K562 (cell line): ENCODE data around the gene ATXN7L1.

Source experiments
- CTCF ChIP-seq, 3 experiments: IDR thresholded peaks in 2 of 3; conservative IDR thresholded peaks in 1 of 3; 2 replicates each; pipeline ENCODE4 v1.5.1; 2011 to 2012; ENCODE audit warnings: low read length in 3 of 3, mild to moderate bottlenecking in 3 of 3, control low read depth in 2 of 3, improper control_type of control experiment in 1 of 3, inconsistent platforms in 1 of 3, low read depth in 1 of 3, mixed read lengths in 1 of 3, moderate library complexity in 1 of 3; ENCODE audit not compliant: insufficient read depth in 2 of 3
- EP300 ChIP-seq: IDR thresholded peaks from 2 replicates; pipeline ENCODE4 v1.6.1; 2012; ENCODE audit warnings: low read length, improper control_type of control experiment
- EZH2 ChIP-seq: IDR thresholded peaks from 2 replicates; pipeline ENCODE4 v1.6.1; 2012; ENCODE audit warnings: low read depth, mild to moderate bottlenecking, inconsistent platforms, low read length, borderline replicate concordance
- FOXM1 ChIP-seq, 2 experiments: fragments of 450-650 bp in 1 of 2; sonication (generic) in 1 of 2; formaldehyde crosslinking in 1 of 2; IDR thresholded peaks; 2 replicates each; pipeline versions ENCODE4 v1.6.1 to v1.9.0; 2017 to 2022; ENCODE audit warnings: low read depth in 2 of 2, mild to moderate bottlenecking in 2 of 2, missing genetic modification reagents in 1 of 2, moderate library complexity in 1 of 2
- HIVEP1 ChIP-seq: fragments of 250-450 bp; sonication (Bioruptor Pico); IDR thresholded peaks from 2 replicates; pipeline ENCODE4 v1.4.0; 2020; ENCODE audit warnings: mild to moderate bottlenecking
- MYNN ChIP-seq, 2 experiments: sonication (generic); formaldehyde crosslinking in 1 of 2; IDR thresholded peaks; 2 replicates each; pipeline versions ENCODE4 v1.5.0 to v1.6.1; 2016 to 2020; ENCODE audit warnings: antibody characterized with exemption in 1 of 2, missing genetic modification reagents in 1 of 2
- RBBP5 ChIP-seq: fragments of 200-600 bp; sonication (generic); IDR thresholded peaks from 2 replicates; pipeline ENCODE4 v1.6.1; 2012; ENCODE audit warnings: borderline replicate concordance, mild to moderate bottlenecking, low read length, control low read depth, inconsistent platforms; ENCODE audit not compliant: insufficient read depth, poor library complexity, severe bottlenecking
- YBX1 ChIP-seq: fragments of 450-650 bp; IDR thresholded peaks from 2 replicates; pipeline ENCODE4 v1.7.1; 2016; ENCODE audit warnings: mild to moderate bottlenecking
- ZNF121 ChIP-seq: sonication (generic); formaldehyde crosslinking; conservative IDR thresholded peaks from 2 replicates; pipeline ENCODE4 v1.8.0; 2022; ENCODE audit warnings: missing genetic modification reagents
- ZNF197 ChIP-seq: fragments of 200-800 bp; sonication (Bioruptor generic); IDR thresholded peaks from 2 replicates; pipeline ENCODE4 v1.6.1; 2016; ENCODE audit warnings: low read depth, missing genetic modification characterization, missing compliant biosample characterization
- ZNF24 ChIP-seq: fragments of 450-650 bp; IDR thresholded peaks from 2 replicates; pipeline ENCODE4 v1.6.1; 2016

- TF ChIP-seq FOXM1 (IDR thresholded peaks at IDR 0.05; ENCODE audit: low read depth) (no peak), FOXM1 (CRISPR knock-in tag; IDR thresholded peaks at IDR 0.05; ENCODE audit: low read depth) (no peak), CTCF (IDR thresholded peaks at IDR 0.05 in 2 of 3, conservative IDR thresholded peaks at IDR 0.05 in 1 of 3; ENCODE audit: insufficient read depth in 2 of 3, low read depth in 1 of 3, low read length in 3 of 3) (no peak), EP300 (no peak), YBX1 (no peak), ZNF24 (no peak), ZNF121 (CRISPR knock-in tag) (no peak), MYNN (IDR thresholded peaks at IDR 0.05) (no peak), MYNN (CRISPR knock-in tag; IDR thresholded peaks at IDR 0.05) (no peak), EZH2 (no peak), HIVEP1 (no peak), RBBP5 (no peak), ZNF197 (CRISPR knock-in tag) (no peak)
These were observed 20.1 kb upstream of the ATXN7L1 start for GRCh38 chr7:105896407-105896911.
